Activated CD4-positive, alpha-beta T cell treated with anti-CD3 and anti-CD28 coated beads, Interleukin-2, amount 10 ng/mL, durations not matched to agents 7 days and 5 days (primary cell): Measurements from ENCODE around the gene FOLR3. TPM values are rescaled to one million over a fixed set of nuclear protein-coding genes. Genes with fewer than 3 reads are reported as not detected.

Experiments used
- CTCF ChIA-PET: fragments of 350-600 bp; sonication (Branson Sonifier 250); formaldehyde crosslinking; loops from one replicate; lab custom pipeline; 2021; ENCODE audit warnings: antibody characterized with exemption; lab: Charles Lee
- POLR2A ChIA-PET: fragments of 350-600 bp; sonication (Branson Sonifier 250); formaldehyde crosslinking; loops from one replicate; lab custom pipeline; 2021; ENCODE audit warnings: antibody characterized with exemption; lab: Charles Lee
- DNase-seq: peaks from one replicate; pipeline ENCODE4 v3.0.0-alpha.2; 2020
- H3K27ac Mint-ChIP-seq: one replicate; pipeline ENCODE4 v1.8.0; 2021; ENCODE audit warnings: mild to moderate bottlenecking, moderate library complexity, mixed read lengths
- H3K27me3 Mint-ChIP-seq: one replicate; pipeline ENCODE4 v1.8.0; 2021; ENCODE audit warnings: mixed read lengths
- H3K36me3 Mint-ChIP-seq: one replicate; pipeline ENCODE4 v1.8.0; 2021; ENCODE audit warnings: low read depth, mixed read lengths
- H3K4me1 Mint-ChIP-seq: one replicate; pipeline ENCODE4 v1.8.0; 2021; ENCODE audit warnings: mixed read lengths
- H3K4me3 Mint-ChIP-seq: one replicate; pipeline ENCODE4 v1.8.0; 2021; ENCODE audit warnings: mild to moderate bottlenecking, moderate library complexity, mixed read lengths
- H3K9me3 Mint-ChIP-seq: one replicate; pipeline ENCODE4 v1.8.0; 2021; ENCODE audit warnings: mixed read lengths
- total RNA-seq, 2 experiments: library from RNA; stranded (reverse); gene quantifications; one replicate each; pipeline ENCODE4 v1.2.3, GENCODE V29; 2021

The FOLR3 gene
- total RNA-seq, 2 experiments from 2014 or later: not detected

DNA sequence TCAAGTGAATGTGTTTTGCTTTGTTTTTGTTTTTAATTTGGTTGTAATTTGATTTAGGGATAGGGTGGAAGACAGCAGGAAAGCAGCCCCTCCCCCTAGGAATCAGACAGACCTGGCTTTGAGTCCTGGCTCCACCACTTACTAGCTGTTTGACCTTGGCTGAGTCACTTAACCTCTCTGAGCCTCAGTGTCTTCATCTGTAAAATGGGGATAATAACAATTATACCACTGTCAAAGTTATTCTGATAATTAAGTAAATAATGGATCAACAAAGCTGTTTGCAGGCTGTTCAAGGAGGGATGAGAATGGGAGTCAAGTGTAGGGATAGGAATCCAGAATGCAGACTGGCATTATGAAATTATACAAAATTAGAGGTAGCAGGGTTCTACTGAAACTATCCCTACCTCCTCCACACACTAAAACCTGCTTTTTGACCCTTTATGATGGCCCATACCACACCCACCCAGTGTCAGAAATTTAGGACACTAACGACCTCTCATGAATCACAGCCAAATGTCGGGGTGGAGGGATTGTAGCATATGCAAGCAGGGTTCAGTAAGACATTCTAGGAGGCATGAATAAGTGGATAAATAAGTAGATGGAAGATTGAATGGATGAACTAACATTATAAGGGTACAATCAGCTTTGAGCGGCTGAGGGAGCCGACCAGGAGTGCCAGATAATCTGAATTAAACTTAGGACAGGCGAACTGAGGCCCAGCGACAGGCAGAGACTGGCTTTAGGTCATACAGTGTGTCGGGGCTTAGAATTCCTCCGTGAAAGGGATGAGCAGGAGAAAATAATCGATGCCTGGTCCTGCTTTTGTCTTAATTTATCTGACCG lies 24.0 kb upstream of the FOLR3 start:
- Mint-ChIP-seq H3K4me1 (peaks cover 25% of the 10 kb centered on the region), H3K4me3 (peak overlapping the region; percentile 82), H3K36me3 (peaks cover 10% of the 10 kb centered on the region), H3K9me3 (peaks cover 3% of the 10 kb centered on the region), H3K27ac (peak overlapping the region; percentile 97), H3K27me3 (no peaks in the 10 kb centered on the region)
- DNase-seq: no peak
- POLR2A ChIA-PET: interaction anchor here (0.8 kb wide), 1 partner anchor 74 kb away, joined by 4 read pairs; no protein-coding TSS in a partner anchor
- CTCF ChIA-PET: interaction anchor here (0.6 to 2.7 kb wide), 6 partner anchors 9 to 86 kb away, joined by 3 to 7 read pairs (median 4); no protein-coding TSS in a partner anchor

DNA sequence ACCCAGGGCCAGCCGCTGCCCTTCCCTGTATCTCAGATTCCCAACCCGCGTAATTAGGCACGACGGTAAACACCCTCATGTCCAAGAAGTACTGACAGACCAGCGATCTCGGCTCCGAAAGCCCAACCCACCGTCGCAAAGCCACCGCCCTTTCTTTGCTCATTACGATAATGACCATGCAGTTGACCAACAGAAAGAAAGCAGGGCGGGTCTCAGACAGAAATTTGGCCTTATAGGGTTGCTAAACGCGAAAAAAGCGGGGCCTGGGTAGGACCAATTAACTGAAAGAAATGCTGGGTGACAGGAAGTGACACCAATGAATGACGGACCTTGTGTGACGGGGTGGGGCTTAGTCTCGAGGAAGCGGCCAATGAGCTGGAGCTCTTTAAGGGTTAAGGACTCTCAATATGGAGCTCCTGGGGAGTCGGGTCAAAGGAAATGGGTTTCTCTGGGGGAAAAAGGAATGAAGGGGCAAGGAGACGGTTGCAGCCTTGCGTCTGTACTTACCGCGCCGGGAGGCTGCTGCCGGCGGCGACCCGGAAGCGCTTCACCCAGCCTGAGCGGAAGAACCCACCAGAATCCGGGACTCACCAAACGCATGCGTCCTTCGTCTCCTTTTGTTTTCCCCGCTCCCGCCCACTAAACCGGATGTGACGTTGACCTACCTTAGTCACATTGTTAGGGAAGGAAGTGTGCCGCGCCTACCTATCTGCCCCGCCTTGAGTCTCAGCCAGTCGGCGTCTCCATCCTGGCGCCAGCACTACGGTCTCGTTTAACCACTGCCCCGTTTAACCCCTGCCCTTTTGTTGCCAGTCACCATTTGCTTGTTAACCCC lies 23.2 kb upstream of the FOLR3 start, which contains the start of gene ANAPC15:
Gene ANAPC15, minus strand, starts transcription at position 553 of the 835 bp plus-strand sequence. CDS start 1,419 bp downstream, outside the sequence.
- peak within 1 kb of the TSS; percentile 82 for H3K4me3 Mint-ChIP-seq
- ChIA-PET POLR2A (interaction anchor here (0.6 kb wide), 2 partner anchors 12 to 304 kb away, joined by 3 read pairs; no protein-coding TSS in a partner anchor), CTCF (interaction anchor here (0.7 to 1.4 kb wide), 5 partner anchors 10 to 87 kb away, joined by 3 to 5 read pairs (median 4); no protein-coding TSS in a partner anchor)
- H3K27ac Mint-ChIP-seq: peak within 1 kb of the TSS; percentile 97
- H3K4me1 Mint-ChIP-seq: peaks cover 25% of the 10 kb centered on the region
- peaks cover 10% of the 10 kb centered on the region for H3K36me3 Mint-ChIP-seq
- peak; percentile 100 for DNase-seq
- no peaks in the 10 kb centered on the region for H3K27me3 Mint-ChIP-seq
- peaks cover 3% of the 10 kb centered on the region for H3K9me3 Mint-ChIP-seq

GRCh38 chr11:72112978-72113808 lies 22.3 kb upstream of the FOLR3 start:
- Mint-ChIP-seq H3K4me3 (peak overlapping the region; percentile 82), H3K4me1 (peaks cover 25% of the 10 kb centered on the region), H3K27ac (peak overlapping the region; percentile 97), H3K27me3 (no peaks in the 10 kb centered on the region), H3K9me3 (peaks cover 3% of the 10 kb centered on the region), H3K36me3 (peaks cover 10% of the 10 kb centered on the region)
- ChIA-PET CTCF (interaction anchor here (0.7 to 1.4 kb wide), 4 partner anchors 11 to 88 kb away, joined by 3 to 5 read pairs (median 4); no protein-coding TSS in a partner anchor), POLR2A (interaction anchor here (0.6 kb wide), 2 partner anchors 13 to 303 kb away, joined by 3 read pairs; no protein-coding TSS in a partner anchor)
- no peak for DNase-seq

GRCh38 chr11:72114570-72114969 lies 21.0 kb upstream of the FOLR3 start:
- peaks cover 10% of the 10 kb centered on the region for H3K36me3 Mint-ChIP-seq
- peaks cover 31% of the 10 kb centered on the region for H3K4me1 Mint-ChIP-seq
- no peak overlapping the region for H3K4me3 Mint-ChIP-seq
- ChIA-PET POLR2A (no interaction called here), CTCF (interaction anchor here (0.7 to 1.8 kb wide), 3 partner anchors 8 to 75 kb away, joined by 3 to 5 read pairs (median 3); partner anchors contain the start of gene TOMT)
- DNase-seq: no peak
- H3K27ac Mint-ChIP-seq: no peak overlapping the region
- peaks cover 3% of the 10 kb centered on the region for H3K9me3 Mint-ChIP-seq
- no peaks in the 10 kb centered on the region for H3K27me3 Mint-ChIP-seq

GRCh38 chr11:72116019-72116755 lies 19.3 kb upstream of the FOLR3 start:
- H3K27me3 Mint-ChIP-seq: no peaks in the 10 kb centered on the region
- peaks cover 3% of the 10 kb centered on the region for H3K9me3 Mint-ChIP-seq
- H3K27ac Mint-ChIP-seq: peak overlapping the region; percentile 6
- ChIA-PET CTCF (interaction anchor here (0.6 to 1.8 kb wide), 4 partner anchors 10 to 779 kb away, joined by 3 to 5 read pairs (median 4); partner anchors contain the start of gene TOMT), POLR2A (no interaction called here)
- no peak for DNase-seq
- H3K36me3 Mint-ChIP-seq: peaks cover 2% of the 10 kb centered on the region
- H3K4me1 Mint-ChIP-seq: peaks cover 24% of the 10 kb centered on the region
- no peak overlapping the region for H3K4me3 Mint-ChIP-seq

DNA sequence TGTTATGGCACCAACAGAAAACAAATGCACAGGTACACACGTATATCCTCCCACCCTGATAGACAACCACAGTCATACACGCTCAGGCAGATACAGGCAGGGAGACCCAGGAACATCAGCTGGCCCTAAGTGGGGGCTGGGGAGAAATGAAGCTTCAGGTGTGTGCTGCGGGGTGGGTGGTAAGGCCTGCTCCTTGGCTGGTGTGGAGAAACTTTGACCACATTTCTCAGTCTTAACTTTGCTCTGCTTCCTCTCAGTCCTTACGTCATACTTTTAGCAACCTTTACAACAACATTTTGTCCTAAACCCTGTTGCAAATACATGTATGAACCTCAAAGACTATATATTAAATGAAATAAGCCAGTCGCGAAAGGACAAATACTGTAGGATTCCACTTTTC lies 16.3 kb upstream of the FOLR3 start:
- no peak for DNase-seq
- POLR2A ChIA-PET: no interaction called here

GRCh38 chr11:72120930-72121329 lies 14.6 kb upstream of the FOLR3 start:
- DNase-seq: no peak
- Mint-ChIP-seq H3K27ac (no peak overlapping the region), H3K9me3 (peaks cover 15% of the 10 kb centered on the region), H3K4me1 (peaks cover 6% of the 10 kb centered on the region), H3K27me3 (peaks cover 7% of the 10 kb centered on the region), H3K4me3 (no peak overlapping the region), H3K36me3 (no peaks in the 10 kb centered on the region)
- ChIA-PET POLR2A (no interaction called here), CTCF (interaction anchor here (0.7 to 1.3 kb wide), 3 partner anchors 24 to 106 kb away, joined by 3 read pairs; no protein-coding TSS in a partner anchor)

More for the DNA sequence above, 16.3 kb upstream of the FOLR3 start:
- peaks cover 6% of the 10 kb centered on the region for H3K4me1 Mint-ChIP-seq
- H3K4me3 Mint-ChIP-seq: no peak overlapping the region
- peaks cover 3% of the 10 kb centered on the region for H3K9me3 Mint-ChIP-seq
- CTCF ChIA-PET: interaction anchor here (1.0 kb wide), 1 partner anchor 24 kb away, joined by 4 read pairs; no protein-coding TSS in a partner anchor
- H3K27ac Mint-ChIP-seq: no peak overlapping the region
- no peaks in the 10 kb centered on the region for H3K27me3 Mint-ChIP-seq
- H3K36me3 Mint-ChIP-seq: no peaks in the 10 kb centered on the region

GRCh38 chr11:72122607-72123006 lies 12.9 kb upstream of the FOLR3 start:
- ChIA-PET POLR2A (no interaction called here), CTCF (no interaction called here)
- Mint-ChIP-seq H3K4me3 (no peak overlapping the region), H3K9me3 (peaks cover 18% of the 10 kb centered on the region), H3K27ac (no peak overlapping the region), H3K36me3 (peaks cover 3% of the 10 kb centered on the region), H3K27me3 (peaks cover 7% of the 10 kb centered on the region), H3K4me1 (peaks cover 6% of the 10 kb centered on the region)
- no peak for DNase-seq

DNA sequence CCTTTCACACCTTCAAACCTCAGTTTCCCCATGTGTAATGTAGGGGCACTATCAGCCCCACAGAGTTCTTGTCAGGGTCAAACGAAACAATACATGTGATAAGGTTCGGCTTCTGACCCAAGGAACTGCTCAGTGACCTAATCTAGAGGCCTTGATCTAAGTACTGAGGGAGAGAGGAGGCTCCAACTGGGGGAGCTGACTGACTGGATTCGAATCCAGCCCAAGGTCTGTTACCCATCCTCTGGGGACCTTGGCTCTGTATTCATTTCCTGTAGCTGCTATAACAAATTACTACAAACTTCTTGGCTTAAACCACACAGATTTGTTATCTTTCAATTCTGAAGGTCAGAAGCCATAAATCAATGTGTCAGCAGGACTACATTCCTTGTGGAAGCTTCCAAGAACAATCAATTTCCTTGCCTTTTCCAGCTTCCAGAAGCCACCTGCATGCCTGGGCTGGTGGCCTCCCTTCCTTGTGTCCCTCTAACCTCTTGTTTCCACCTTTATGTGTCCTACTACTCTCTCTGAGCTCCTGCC lies 12.3 kb upstream of the FOLR3 start:
- POLR2A ChIA-PET: no interaction called here
- Mint-ChIP-seq H3K9me3 (peaks cover 23% of the 10 kb centered on the region), H3K27me3 (peaks cover 9% of the 10 kb centered on the region), H3K36me3 (peaks cover 3% of the 10 kb centered on the region), H3K4me1 (peaks cover 6% of the 10 kb centered on the region), H3K4me3 (no peak overlapping the region), H3K27ac (no peak overlapping the region)
- CTCF ChIA-PET: no interaction called here
- no peak for DNase-seq

DNA sequence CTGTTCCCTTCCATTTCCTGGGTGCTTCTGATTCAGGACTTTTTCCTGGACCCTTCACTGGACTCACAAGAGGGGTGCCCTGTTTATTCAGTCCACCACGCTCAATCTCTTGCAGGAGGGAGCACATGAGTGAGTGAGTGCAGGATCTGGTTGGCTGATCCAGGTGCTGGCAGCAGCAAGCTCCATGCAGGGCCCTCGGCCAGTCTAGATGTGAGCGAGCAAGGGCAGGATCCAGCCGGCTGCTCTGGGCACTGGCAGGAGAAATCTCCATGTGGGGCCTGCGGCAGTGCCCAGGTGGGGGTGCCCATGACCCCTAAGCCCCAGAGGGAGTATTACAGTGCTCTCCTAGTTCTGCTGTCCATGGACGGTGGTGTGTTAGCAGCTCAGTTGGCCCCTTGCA lies 11.5 kb upstream of the FOLR3 start:
- ChIA-PET POLR2A (no interaction called here), CTCF (interaction anchor here (1.3 kb wide), 1 partner anchor 9 kb away, joined by 3 read pairs; no protein-coding TSS in a partner anchor)
- Mint-ChIP-seq H3K27ac (no peak overlapping the region), H3K9me3 (peaks cover 30% of the 10 kb centered on the region), H3K36me3 (peaks cover 8% of the 10 kb centered on the region), H3K4me3 (no peak overlapping the region), H3K27me3 (peaks cover 14% of the 10 kb centered on the region), H3K4me1 (peaks cover 6% of the 10 kb centered on the region)
- DNase-seq: no peak

- Mint-ChIP-seq H3K4me1 (no peaks in the 10 kb centered on the region), H3K36me3 (peaks cover 9% of the 10 kb centered on the region), H3K27me3 (peaks cover 16% of the 10 kb centered on the region), H3K27ac (no peak overlapping the region), H3K9me3 (peaks cover 31% of the 10 kb centered on the region), H3K4me3 (no peak overlapping the region)
- ChIA-PET CTCF (interaction anchor here (0.6 to 1.8 kb wide), 2 partner anchors 19 kb away, joined by 4 to 8 read pairs; no protein-coding TSS in a partner anchor), POLR2A (no interaction called here)
- DNase-seq: no peak
Observed at GRCh38 chr11:72125956-72126355, 9.6 kb upstream of the FOLR3 start.
